Pancreas (tissue), 10 donors: ENCODE measurements around the gene CCR2. TPM values are rescaled to one million over a fixed set of nuclear protein-coding genes. Genes with fewer than 3 reads are reported as not detected.

Source experiments
- ATAC-seq, 4 donors: fragments of 200-7000 bp; cut with Tn5 transposase; one replicate each; pipeline versions ENCODE4 v1.8.0 to v1.9.1; 2020; ENCODE audit warnings: mild to moderate bottlenecking in 4 of 4, moderate library complexity in 4 of 4
- DNase-seq, 6 donors: peaks; one replicate each; pipeline ENCODE4 v3.0.0-alpha.2; 2020
- FAIRE-seq: peaks from 2 replicates; lab custom pipeline; 2012; peaks lifted over from hg19 to GRCh38; lab: Jason Lieb, UNC
- H3K27ac ChIP-seq, 4 donors: fragments of 200-600 bp; sonication (generic); 1 replicate in 3 of 4; 2 replicates in 1 of 4; pipeline versions ENCODE4 v1.5.0 to v1.8.0; 2020
- H3K27me3 ChIP-seq, 4 donors: fragments of 200-600 bp; one replicate each; pipeline ENCODE4 v1.8.0; 2021
- H3K36me3 ChIP-seq, 3 donors: fragments of 200-600 bp; sonication (generic) in 1 of 3; one replicate each; pipeline versions ENCODE4 v1.5.0 to v1.8.0; 2020 to 2021
- H3K4me1 ChIP-seq, 3 donors: fragments of 200-600 bp; one replicate each; pipeline ENCODE4 v1.8.0; 2021
- H3K4me3 ChIP-seq, 4 donors: fragments of 200-600 bp; sonication (generic) in 2 of 4; one replicate each; pipeline versions ENCODE4 v1.5.0 to v1.8.0; 2020 to 2021
- H3K9me3 ChIP-seq, 4 donors: fragments of 200-600 bp; one replicate each; pipeline ENCODE4 v1.8.0; 2021
- CTCF ChIP-seq, 4 donors: fragments of 200-600 bp; sonication (generic) in 3 of 4; IDR thresholded peaks; one replicate each; pipeline versions ENCODE4 v1.5.0 to v1.8.0; 2021; ENCODE audit warnings: antibody characterized with exemption in 4 of 4
- WGBS, 2 donors: extraction: QIAGEN DNeasy Blood & Tissue Kit; methylation state at CpG; one replicate each; pipeline ENCODE4 v1.1.7; 2013; 5-methylcytosine and 5-hydroxymethylcytosine counted together
- intact Hi-C, 3 donors: fragments of 100-400 bp; cut with DNase I; formaldehyde crosslinking; loops; one replicate each; pipeline versions ENCODE4 v1.11.1 to v1.14.2; 2022
- polyA plus RNA-seq, 2 donors: library from polyadenylated mRNA; stranded (reverse); fragments of 200-250 nt; gene quantifications; one replicate each; pipeline ENCODE4 v1.2.3, GENCODE V29; 2013
- total RNA-seq, 6 donors: library from RNA; stranded (reverse); fragmentation: NEBNext Ultra II Directional in 4 of 6; extraction: Animal tissue kit (Norgen Biotek cat#: 25700) in 4 of 6; gene quantifications; one replicate each; pipeline versions ENCODE4 v1.2.1 to v1.2.4, GENCODE V29; 2021 to 2023
- donor health status: healthy with polysubstance abuse.
- donor health status: DM: no; HTN: no; CAD: no; lungs with moderate emphysema.
- donor health status: DM: no; HTN: no; CAD: no.
- donor health status: control.
- donor health status: control.
- donor health status: Bipolar disorder and iron deficiency.
- donor health status: DM: yes; HTN: yes; CAD: no.
- donor health status: DM: no; HTN: no; CAD: no.
- donor health status: DM: no; HTN: no; CAD: no.
- donor health status: DM: yes; HTN: yes; CAD: no.

The CCR2 gene
- total and polyA plus RNA-seq, 8 donors = 0.14 to 3.5 (median 0.26) TPM

GRCh38 chr3:46375218-46375617 is 21.3 kb downstream of the CCR2 start:
- no peaks in the 10 kb centered on the region for H3K27me3 ChIP-seq
- intact Hi-C loops = loop anchor here in 1 of 3 donors (10.0 kb wide), 1 partner anchor 290 kb away; no protein-coding TSS in a partner anchor
- DNase-seq (no peak), FAIRE-seq (no peak), ATAC-seq (no peak)
- H3K9me3 ChIP-seq = no peaks in the 10 kb centered on the region
- H3K4me3 ChIP-seq = no peak overlapping the region
- no peak for TF ChIP-seq CTCF (IDR thresholded peaks at IDR 0.05)
- H3K27ac ChIP-seq = no peak overlapping the region
- H3K36me3 ChIP-seq = no peaks in the 10 kb centered on the region
- H3K4me1 ChIP-seq = no peaks in the 10 kb centered on the region
- WGBS, 2 donors = 49 to 62% methylated on average over 2 of the region's 2 CpGs

- H3K27me3 ChIP-seq = no peaks in the 10 kb centered on the region
- WGBS, 2 donors = 14 to 19% methylated on average over 2 of the region's 2 CpGs
- no peaks in the 10 kb centered on the region for H3K9me3 ChIP-seq
- no peak overlapping the region for H3K27ac ChIP-seq
- ATAC-seq (no peak), DNase-seq (no peak), FAIRE-seq (no peak)
- H3K36me3 ChIP-seq = no peaks in the 10 kb centered on the region
- H3K4me3 ChIP-seq = no peak overlapping the region
- H3K4me1 ChIP-seq = no peaks in the 10 kb centered on the region
- TF ChIP-seq CTCF (IDR thresholded peaks at IDR 0.05) = no peak
- intact Hi-C loops = loop anchor here in 1 of 3 donors (10.0 kb wide), 1 partner anchor 291 kb away; no protein-coding TSS in a partner anchor
Measured at GRCh38 chr3:46375814-46376213, 21.9 kb downstream of the CCR2 start.

GRCh38 chr3:46378426-46378942 is 24.6 kb downstream of the CCR2 start:
- Histone ChIP-seq H3K9me3 (no peaks in the 10 kb centered on the region), H3K4me1 (no peaks in the 10 kb centered on the region), H3K27me3 (no peaks in the 10 kb centered on the region), H3K36me3 (no peaks in the 10 kb centered on the region), H3K4me3 (no peak overlapping the region), H3K27ac (no peak overlapping the region)
- DNase-seq = peak in 5 of 6 donors; percentile 29 to 78 (median 43)
- intact Hi-C loops = loop anchor here in 1 of 3 donors (10.0 kb wide), 1 partner anchor 294 kb away; no protein-coding TSS in a partner anchor
- TF ChIP-seq CTCF (IDR thresholded peaks at IDR 0.05) = peak in 2 of 4 donors; percentile 47 to 51
- no peak for FAIRE-seq
- peak in 3 of 4 donors; percentile 72 to 81 (median 74) for ATAC-seq
- 35 to 36% methylated on average over 8 of the region's 8 CpGs for WGBS, 2 donors

GRCh38 chr3:46380471-46381221 is 26.7 kb downstream of the CCR2 start:
- H3K9me3 ChIP-seq = no peaks in the 10 kb centered on the region
- 84 to 88% methylated on average over 8 of the region's 8 CpGs for WGBS, 2 donors
- peak overlapping the region in 1 of 4 donors; percentile 50 for H3K27ac ChIP-seq
- FAIRE-seq (no peak), DNase-seq (no peak), ATAC-seq (peak in 2 of 4 donors; percentile 49 to 61)
- H3K36me3 ChIP-seq = no peaks in the 10 kb centered on the region
- H3K27me3 ChIP-seq = no peaks in the 10 kb centered on the region
- no peaks in the 10 kb centered on the region for H3K4me1 ChIP-seq
- H3K4me3 ChIP-seq = no peak overlapping the region
- intact Hi-C loops = no loop called here
- TF ChIP-seq CTCF (IDR thresholded peaks at IDR 0.05) = no peak

- Histone ChIP-seq H3K9me3 (no peaks in the 10 kb centered on the region), H3K36me3 (no peaks in the 10 kb centered on the region), H3K27me3 (no peaks in the 10 kb centered on the region), H3K4me3 (no peak overlapping the region), H3K4me1 (no peaks in the 10 kb centered on the region), H3K27ac (no peak overlapping the region)
- 27 to 33% methylated on average over 3 of the region's 3 CpGs for WGBS, 2 donors
- TF ChIP-seq CTCF (IDR thresholded peaks at IDR 0.05) = no peak
- intact Hi-C loops = no loop called here
- ATAC-seq = no peak
- no peak for FAIRE-seq
- no peak for DNase-seq
Measured at GRCh38 chr3:46381625-46382024, 27.7 kb downstream of the CCR2 start.
